CD14-positive monocyte (primary cell): ENCODE results near the gene CHST2. TPM values are rescaled to one million over a fixed set of nuclear protein-coding genes. Genes with fewer than 3 reads are reported as not detected.

Experiments used
- DNase-seq, 3 donors: peaks; one replicate each; pipeline ENCODE4 v3.0.0-alpha.2; 2011 to 2022
- H2AFZ ChIP-seq: 2 replicates; pipeline ENCODE4 v1.6.0; 2012; ENCODE audit warnings: mild to moderate bottlenecking, low read depth, low read length, inconsistent platforms; ENCODE audit not compliant: insufficient read depth, poor library complexity, severe bottlenecking
- H3K27ac ChIP-seq, 2 donors: 1 replicate in 1 of 2; 2 replicates in 1 of 2; pipeline ENCODE4 v1.5.1; 2012 to 2013; ENCODE audit warnings: low read length in 2 of 2, control low read depth in 1 of 2, inconsistent platforms in 1 of 2, low read depth in 1 of 2, mild to moderate bottlenecking in 1 of 2
- H3K27me3 ChIP-seq, 2 donors: one replicate each; pipeline versions ENCODE4 v1.6.0 to v1.6.1; 2011 to 2013; ENCODE audit warnings: low read length in 2 of 2; ENCODE audit not compliant: control insufficient read depth in 2 of 2, insufficient read depth in 2 of 2
- H3K36me3 ChIP-seq, 2 donors: replicated peaks in 1 of 2; 1 replicate in 1 of 2; 2 replicates in 1 of 2; pipeline versions ENCODE4 v1.5.1 to v1.6.1; 2012 to 2013; ENCODE audit warnings: low read length in 2 of 2, control low read depth in 1 of 2, inconsistent platforms in 1 of 2, mild to moderate bottlenecking in 1 of 2; ENCODE audit not compliant: insufficient read depth in 2 of 2, control insufficient read depth in 1 of 2
- H3K4me1 ChIP-seq, 2 donors: 1 replicate in 1 of 2; 2 replicates in 1 of 2; pipeline versions ENCODE4 v1.5.1 to v1.6.1; 2012 to 2013; ENCODE audit warnings: low read length in 2 of 2, control low read depth in 1 of 2, inconsistent platforms in 1 of 2, mild to moderate bottlenecking in 1 of 2, moderate library complexity in 1 of 2; ENCODE audit not compliant: insufficient read depth in 2 of 2, control insufficient read depth in 1 of 2
- H3K4me2 ChIP-seq: replicated peaks from 2 replicates; pipeline ENCODE3; 2012; ENCODE audit warnings: low read length, moderate library complexity, mild to moderate bottlenecking; ENCODE audit not compliant: poor library complexity, severe bottlenecking; ENCODE audit errors: extremely low read depth
- H3K4me3 ChIP-seq, 3 experiments: fragments of 200-600 bp in 1 of 3; sonication (generic) in 1 of 3; replicated peaks in 1 of 3; 1 replicate in 2 of 3; 2 replicates in 1 of 3; pipeline ENCODE4 v1.5.1; 2011 to 2013; ENCODE audit warnings: low read length in 3 of 3, mild to moderate bottlenecking in 3 of 3, control low read depth in 2 of 3, low read depth in 2 of 3, inconsistent platforms in 1 of 3, moderate library complexity in 1 of 3
- H3K79me2 ChIP-seq: 2 replicates; pipeline ENCODE4 v1.6.0; 2012; ENCODE audit warnings: mild to moderate bottlenecking, control low read depth, inconsistent platforms, low read length, moderate library complexity; ENCODE audit not compliant: insufficient read depth
- H3K9ac ChIP-seq: 2 replicates; pipeline ENCODE4 v1.6.0; 2017; ENCODE audit warnings: low read length, mild to moderate bottlenecking; ENCODE audit not compliant: insufficient read depth, poor library complexity, severe bottlenecking
- H3K9me3 ChIP-seq, 2 donors: replicated peaks in 1 of 2; 1 replicate in 1 of 2; 2 replicates in 1 of 2; pipeline versions ENCODE4 v1.5.1 to v1.6.1; 2012 to 2013; ENCODE audit warnings: low read length in 2 of 2, control low read depth in 1 of 2; ENCODE audit not compliant: control insufficient read depth in 1 of 2, insufficient read depth in 1 of 2
- H4K20me1 ChIP-seq: 2 replicates; pipeline ENCODE4 v1.6.0; 2012; ENCODE audit warnings: mild to moderate bottlenecking, low read length, control low read depth, moderate library complexity; ENCODE audit not compliant: insufficient read depth
- H3K27ac Mint-ChIP-seq, 7 donors: one replicate each; pipeline ENCODE4 v1.8.0; 2020; ENCODE audit warnings: mild to moderate bottlenecking in 7 of 7, mixed read lengths in 7 of 7, moderate library complexity in 6 of 7, inconsistent platforms in 2 of 7
- H3K27me3 Mint-ChIP-seq, 3 donors: one replicate each; pipeline ENCODE4 v1.8.0; 2021 to 2022; ENCODE audit warnings: low read depth in 3 of 3, mild to moderate bottlenecking in 3 of 3, mixed read lengths in 3 of 3, moderate library complexity in 3 of 3, inconsistent platforms in 1 of 3
- H3K36me3 Mint-ChIP-seq, 2 donors: one replicate each; pipeline ENCODE4 v1.8.0; 2020; ENCODE audit warnings: mixed read lengths in 2 of 2, inconsistent platforms in 1 of 2, mild to moderate bottlenecking in 1 of 2
- H3K4me1 Mint-ChIP-seq: one replicate; pipeline ENCODE4 v1.8.0; 2020; ENCODE audit warnings: mild to moderate bottlenecking, mixed read lengths
- H3K4me3 Mint-ChIP-seq, 2 donors: one replicate each; pipeline ENCODE4 v1.8.0; 2020; ENCODE audit warnings: mild to moderate bottlenecking in 2 of 2, mixed read lengths in 2 of 2, moderate library complexity in 1 of 2
- H3K9me3 Mint-ChIP-seq, 7 donors: one replicate each; pipeline ENCODE4 v1.8.0; 2020 to 2022; ENCODE audit warnings: mixed read lengths in 7 of 7, mild to moderate bottlenecking in 6 of 7, moderate library complexity in 6 of 7, inconsistent platforms in 2 of 7
- CTCF ChIP-seq: fragments of 200-600 bp; IDR thresholded peaks from one replicate; pipeline ENCODE4 v1.8.0; 2022; ENCODE audit warnings: antibody characterized with exemption, mild to moderate bottlenecking
- WGBS: methylation state at CpG from one replicate; pipeline ENCODE4 v1.1.5; 2013; ENCODE audit warnings: missing lambda C conversion rate; ENCODE audit not compliant: insufficient coverage; 5-methylcytosine and 5-hydroxymethylcytosine counted together
- intact Hi-C, 2 donors: fragments of 100-400 bp; cut with micrococcal nuclease; formaldehyde crosslinking; loops; one replicate each; pipeline versions ENCODE4 v1.15.0 to v1.15.1; 2023
- polyA plus RNA-seq, 3 donors: library from polyadenylated mRNA; depleted of rRNA in 1 of 3; unstranded in 2 of 3; stranded (reverse) in 1 of 3; fragments of 300-500 nt in 2 of 3; fragments of >200 nt in 1 of 3; fragmentation: Illumina TruSeq in 2 of 3; gene quantifications; 1 replicate in 2 of 3; 2 replicates in 1 of 3; pipeline ENCODE4 v1.2.3, GENCODE V29; 2012 to 2021

The CHST2 gene
- polyA plus RNA-seq, 3 donors: 6.1 to 18.0 (median 9.6) TPM

- no peak overlapping the region for H3K4me3 Mint-ChIP-seq
- H4K20me1 ChIP-seq: no peaks in the 10 kb centered on the region
- no peak for DNase-seq
- H3K36me3 ChIP-seq: no peaks in the 10 kb centered on the region
- no peaks in the 10 kb centered on the region for H3K36me3 Mint-ChIP-seq
- intact Hi-C loops: no loop called here
- no peak for TF ChIP-seq CTCF
- H3K4me2 ChIP-seq: no peak overlapping the region
- no peaks in the 10 kb centered on the region for H3K4me1 ChIP-seq
- H3K4me1 Mint-ChIP-seq: no peaks in the 10 kb centered on the region
- H3K9me3 ChIP-seq: peaks cover 0 to 17% of the 10 kb centered on the region in 2 donors
- H3K4me3 ChIP-seq: no peak overlapping the region
- no peak overlapping the region for H3K27ac Mint-ChIP-seq
- WGBS: no CpG with 5 or more reads among the region's 2 CpGs
- H3K9ac ChIP-seq: no peak overlapping the region
- peaks cover 2 to 20% (median 8%) of the 10 kb centered on the region in 7 donors for H3K9me3 Mint-ChIP-seq
- no peaks in the 10 kb centered on the region for H3K27me3 ChIP-seq
- H2AFZ ChIP-seq: no peak overlapping the region
- no peaks in the 10 kb centered on the region for H3K79me2 ChIP-seq
- peaks cover 0 to 5% (median 0%) of the 10 kb centered on the region in 3 donors for H3K27me3 Mint-ChIP-seq
- no peak overlapping the region for H3K27ac ChIP-seq
Observed at GRCh38 chr3:143095813-143096212, 23.8 kb upstream of the CHST2 start.

- H3K4me1 Mint-ChIP-seq: no peaks in the 10 kb centered on the region
- intact Hi-C loops: no loop called here
Observed at GRCh38 chr3:143098032-143098764, 21.4 kb upstream of the CHST2 start.

More at GRCh38 chr3:143098032-143098764, 21.4 kb upstream of the CHST2 start:
- no peaks in the 10 kb centered on the region for H3K36me3 ChIP-seq
- no peak for DNase-seq
- no peak overlapping the region for H2AFZ ChIP-seq
- Mint-ChIP-seq H3K36me3 (no peaks in the 10 kb centered on the region), H3K27ac (no peak overlapping the region), H3K9me3 (peaks cover 2 to 22% (median 8%) of the 10 kb centered on the region in 7 donors), H3K4me3 (no peak overlapping the region), H3K27me3 (peaks cover 0 to 5% (median 2%) of the 10 kb centered on the region in 3 donors)
- no peaks in the 10 kb centered on the region for H3K27me3 ChIP-seq
- H3K4me2 ChIP-seq: no peak overlapping the region
- H3K4me1 ChIP-seq: no peaks in the 10 kb centered on the region
- H3K27ac ChIP-seq: no peak overlapping the region
- no peaks in the 10 kb centered on the region for H4K20me1 ChIP-seq
- H3K9ac ChIP-seq: no peak overlapping the region
- 100% methylated on average over 1 of the region's 5 CpGs for WGBS
- H3K79me2 ChIP-seq: no peaks in the 10 kb centered on the region
- TF ChIP-seq CTCF: no peak
- H3K9me3 ChIP-seq: peaks cover 0 to 17% of the 10 kb centered on the region in 2 donors
- H3K4me3 ChIP-seq: no peak overlapping the region
